ENCODE measurements around the gene ERCC3. TPM values are rescaled to one million over a fixed set of nuclear protein-coding genes. Genes with fewer than 3 reads are reported as not detected.
"Not testable (repeated sequence)": the region's sequence is repeated elsewhere in the genome, so short reads cannot be mapped to it uniquely, and the experiment has no call there.

The ERCC3 gene
- total RNA-seq, 1 experiment from 2014 or later = 38.9 TPM

GRCh38 chr2:127279781-127280180 lies 14.2 kb downstream of the ERCC3 start:
- no peak for DNase-seq (ENCODE audit: low read depth)

GRCh38 chr2:127278959-127279358 lies 15.0 kb downstream of the ERCC3 start:
- no peak for DNase-seq (ENCODE audit: low read depth)

GRCh38 chr2:127277028-127277427 lies 16.9 kb downstream of the ERCC3 start:
- DNase-seq (ENCODE audit: low read depth) = peak; percentile 40

GRCh38 chr2:127275789-127276188 lies 18.2 kb downstream of the ERCC3 start:
- DNase-seq (ENCODE audit: low read depth) = no peak

GRCh38 chr2:127275356-127275755 lies 18.6 kb downstream of the ERCC3 start:
- no peak for DNase-seq (ENCODE audit: low read depth)

GRCh38 chr2:127270663-127271062 lies 23.3 kb downstream of the ERCC3 start:
- DNase-seq (ENCODE audit: low read depth) = no peak

- DNase-seq (ENCODE audit: low read depth) = peak; percentile 35
These were observed 32.0 kb downstream of the ERCC3 start for GRCh38 chr2:127261804-127262406.

GRCh38 chr2:127259355-127259754 lies 34.6 kb downstream of the ERCC3 start:
- DNase-seq (ENCODE audit: low read depth) = no peak

- no peak for DNase-seq (ENCODE audit: low read depth)
These were observed 37.1 kb downstream of the ERCC3 start for GRCh38 chr2:127256866-127257265.

- DNase-seq (ENCODE audit: low read depth) = no peak
These were observed 37.6 kb downstream of the ERCC3 start for GRCh38 chr2:127256381-127256780.

GRCh38 chr2:127255721-127256120 lies 38.2 kb downstream of the ERCC3 start:
- DNase-seq (ENCODE audit: low read depth) = no peak

GRCh38 chr2:127255146-127255545 lies 38.8 kb downstream of the ERCC3 start:
- DNase-seq (ENCODE audit: low read depth) = no peak

- peak; percentile 40 for DNase-seq (ENCODE audit: low read depth)
These were observed 39.5 kb downstream of the ERCC3 start for GRCh38 chr2:127254386-127254981.

- DNase-seq (ENCODE audit: low read depth) = not testable (repeated sequence)
These were observed 52.8 kb downstream of the ERCC3 start for GRCh38 chr2:127241184-127241583.

GRCh38 chr2:127239395-127239794 lies 54.5 kb downstream of the ERCC3 start:
- no peak for DNase-seq (ENCODE audit: low read depth)

- not testable (repeated sequence) for DNase-seq (ENCODE audit: low read depth)
These were observed 56.2 kb downstream of the ERCC3 start for GRCh38 chr2:127237768-127238167.

- DNase-seq (ENCODE audit: low read depth) = no peak
These were observed 58.8 kb downstream of the ERCC3 start for GRCh38 chr2:127235082-127235702.

- no peak for DNase-seq (ENCODE audit: low read depth)
These were observed 60.2 kb downstream of the ERCC3 start for GRCh38 chr2:127233710-127234109.

- no peak for DNase-seq (ENCODE audit: low read depth)
These were observed 62.6 kb downstream of the ERCC3 start for GRCh38 chr2:127231130-127231865.

GRCh38 chr2:127229555-127229954 lies 64.4 kb downstream of the ERCC3 start:
- DNase-seq (ENCODE audit: low read depth) = no peak

GRCh38 chr2:127228102-127228501 lies 65.8 kb downstream of the ERCC3 start:
- DNase-seq (ENCODE audit: low read depth) = no peak

- not testable (repeated sequence) for DNase-seq (ENCODE audit: low read depth)
These were observed 66.7 kb downstream of the ERCC3 start for GRCh38 chr2:127227264-127227660.

All from LHCN-M2 (cell line).